ENCODE data around the gene ZFYVE28. TPM values are rescaled to one million over a fixed set of nuclear protein-coding genes. Genes with fewer than 3 reads are reported as not detected.

The ZFYVE28 gene
- total and polyA plus RNA-seq, 12 donors: 4.3 to 24.6 (median 16.0) TPM

GRCh38 chr4:2261853-2262144, 156.6 kb downstream of the ZFYVE28 start, which contains the start of gene MXD4:
Gene MXD4 (minus strand): TSS chr4:2262109. CDS start chr4:2261980, 129 bp downstream.
- peaks cover 60 to 71% of the 10 kb centered on the region in 2 donors for H3K4me1 ChIP-seq (replicated peaks in 1 of 2)
- intact Hi-C loops (cut with DNase I): no loop called here

GRCh38 chr4:2261110-2261852, 157.2 kb downstream of the ZFYVE28 start:
- H3K9me3 ChIP-seq (replicated peaks in 1 of 3): no peaks in the 10 kb centered on the region
- 0 to 2% (median 0%) methylated on average over 2 to 85 of the region's 91 CpGs for WGBS, 4 donors

More at GRCh38 chr4:2261853-2262144, 156.6 kb downstream of the ZFYVE28 start, which contains the start of gene MXD4:
- Histone ChIP-seq H3K27me3 (no peaks in the 10 kb centered on the region), H3K36me3 (replicated peaks in 1 of 2) (peaks cover 0 to 9% of the 10 kb centered on the region in 2 donors), H3K4me3 (peak within 1 kb of the TSS; percentile 35 to 99 (median 64)), H3K9me3 (replicated peaks in 1 of 3) (no peaks in the 10 kb centered on the region), H3K27ac (peak within 1 kb of the TSS; percentile 43 to 98 (median 97))
- TF ChIP-seq POLR2A (IDR thresholded peaks at IDR 0.05): peak in 1 of 2 donors; percentile 87
- no peak for TF ChIP-seq CTCF (IDR thresholded peaks at IDR 0.05)
- no peak for DNase-seq
- WGBS, 4 donors: 0 to 1% (median 0%) methylated on average over 1 to 46 of the region's 46 CpGs; no CpG with 5 or more reads in 1 of the 4 donors

GRCh38 chr4:2260344-2261109, 157.9 kb downstream of the ZFYVE28 start:
- H3K27ac ChIP-seq: peak overlapping the region in 2 of 5 donors; percentile 85 to 98

More at GRCh38 chr4:2261110-2261852, 157.2 kb downstream of the ZFYVE28 start:
- intact Hi-C loops (cut with DNase I): no loop called here
- Histone ChIP-seq H3K27ac (peak overlapping the region in 4 of 5 donors; percentile 62 to 98 (median 83)), H3K4me1 (replicated peaks in 1 of 2) (peaks cover 62 to 71% of the 10 kb centered on the region in 2 donors), H3K27me3 (no peaks in the 10 kb centered on the region), H3K4me3 (peak overlapping the region; percentile 21 to 99 (median 48)), H3K36me3 (replicated peaks in 1 of 2) (peaks cover 0 to 9% of the 10 kb centered on the region in 2 donors)
- peak in 6 of 7 donors; percentile 40 to 66 (median 50) for DNase-seq
- no peak for TF ChIP-seq POLR2A (IDR thresholded peaks at IDR 0.05)
- no peak for TF ChIP-seq CTCF (IDR thresholded peaks at IDR 0.05)

More at GRCh38 chr4:2260344-2261109, 157.9 kb downstream of the ZFYVE28 start:
- Histone ChIP-seq H3K9me3 (replicated peaks in 1 of 3) (no peaks in the 10 kb centered on the region), H3K27me3 (no peaks in the 10 kb centered on the region), H3K4me1 (replicated peaks in 1 of 2) (peaks cover 62 to 71% of the 10 kb centered on the region in 2 donors), H3K36me3 (replicated peaks in 1 of 2) (peaks cover 0 to 9% of the 10 kb centered on the region in 2 donors), H3K4me3 (peak overlapping the region; percentile 21 to 99 (median 48))
- TF ChIP-seq CTCF (IDR thresholded peaks at IDR 0.05) (no peak), POLR2A (IDR thresholded peaks at IDR 0.05) (no peak)
- DNase-seq: peak in 6 of 7 donors; percentile 35 to 64 (median 46)
- intact Hi-C loops (cut with DNase I): no loop called here
- 12 to 34% (median 14%) methylated on average over 6 to 23 of the region's 23 CpGs; no CpG with 5 or more reads in 1 of the 4 donors for WGBS, 4 donors

All from adrenal gland (tissue), 12 donors.